Measurements from ENCODE around the gene STK24.
"Not testable (repeated sequence)": the region's sequence is repeated elsewhere in the genome, so short reads cannot be mapped to it uniquely, and the experiment has no call there.

Gene STK24

DNA sequence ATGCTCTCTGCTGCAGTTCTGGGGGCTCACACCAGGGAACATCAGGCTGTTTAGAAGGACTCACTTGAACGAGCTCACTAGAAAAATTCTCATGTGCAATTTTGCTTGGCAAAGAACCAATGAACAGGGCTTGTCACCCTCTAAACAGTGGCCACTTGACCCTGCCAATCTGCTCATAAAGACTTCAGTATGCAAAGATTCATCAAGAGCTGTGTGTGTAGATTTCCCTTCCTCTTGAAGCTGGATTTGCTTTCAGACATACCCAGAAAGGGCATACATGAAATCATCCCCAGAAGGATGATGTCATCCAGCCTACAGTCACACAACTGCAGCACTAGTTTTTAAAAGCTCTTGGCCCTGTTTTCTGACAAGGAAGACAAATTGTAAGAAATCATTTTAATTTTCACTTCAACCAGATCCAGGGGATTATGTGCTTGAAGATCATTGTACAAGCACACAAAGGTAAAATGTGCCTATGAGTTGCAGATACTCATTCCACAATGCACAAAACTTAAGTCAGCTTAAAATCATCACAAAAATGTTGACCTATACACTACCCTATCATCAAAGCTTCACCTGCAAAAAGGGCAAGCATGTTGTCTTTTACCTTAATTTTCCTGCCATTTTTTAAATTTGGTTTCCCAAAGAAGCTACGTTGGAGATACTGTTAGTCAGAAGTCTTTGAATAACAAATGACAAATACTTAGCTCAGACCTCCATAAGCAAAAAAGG lies 5.2 kb upstream of the STK24 start:
- DNase-seq, result no peak

DNA sequence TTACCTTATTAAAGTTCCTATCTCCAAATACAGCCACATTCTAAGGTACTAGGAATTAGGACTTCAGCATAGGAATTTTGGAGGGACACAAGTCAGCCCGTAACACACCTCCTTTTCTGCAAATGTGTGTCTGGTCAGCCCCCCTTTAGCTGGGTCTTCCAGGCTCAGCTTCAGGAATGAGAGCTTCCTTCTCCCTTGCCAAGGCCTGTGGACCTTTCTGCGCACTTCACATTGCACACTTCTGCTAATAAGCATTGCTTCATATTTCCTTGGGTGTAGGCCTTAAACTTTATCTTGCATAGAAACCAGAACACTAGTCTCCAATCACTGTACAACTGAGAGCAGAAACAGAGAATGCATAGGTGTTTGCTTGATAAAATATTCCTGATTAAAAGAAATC lies 4.5 kb upstream of the STK24 start:
- DNase-seq, result no peak

DNA sequence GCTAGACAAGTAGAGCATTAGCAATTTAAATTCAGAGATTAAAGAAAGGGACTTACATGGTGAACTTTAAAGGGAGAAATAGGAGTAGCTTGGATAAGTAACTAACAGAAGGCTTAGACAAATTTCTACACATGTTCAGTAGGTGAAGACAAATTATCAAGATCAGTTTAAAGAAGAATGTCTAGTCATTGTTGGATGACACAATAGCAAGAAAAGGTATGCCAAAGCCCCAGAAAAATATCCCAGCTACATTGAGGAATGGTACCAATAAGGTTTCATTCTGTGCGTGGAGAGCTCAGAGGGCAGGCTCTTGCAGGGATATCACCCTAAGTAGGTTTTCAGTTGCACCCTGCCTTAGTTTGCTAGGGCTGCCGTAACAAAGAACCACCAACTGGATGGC lies 3.5 kb upstream of the STK24 start:
- no peak for DNase-seq

DNA sequence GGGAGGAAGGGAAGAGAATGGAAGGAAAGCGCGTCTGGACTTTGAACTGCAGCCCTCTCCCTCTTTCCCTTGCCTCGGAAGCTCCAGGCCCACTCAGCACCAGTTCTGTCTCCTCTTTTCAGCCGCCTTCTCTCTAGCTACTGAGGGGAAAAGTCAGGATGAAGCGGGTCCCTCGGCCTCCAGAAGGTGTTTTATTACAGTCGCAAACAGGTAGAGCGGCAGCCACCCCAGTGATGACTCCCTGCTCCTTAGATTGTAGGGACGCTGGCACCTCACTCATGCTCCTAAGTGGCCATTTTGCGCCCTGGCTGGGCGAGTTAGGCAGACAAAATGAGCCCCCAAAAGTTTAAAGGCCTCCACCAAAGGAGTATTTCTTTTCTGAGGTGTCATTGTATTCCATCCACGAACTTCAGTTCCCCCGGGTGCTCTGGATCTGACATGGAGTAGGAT lies 954 bp upstream of the STK24 start:
- no peak for DNase-seq

DNA sequence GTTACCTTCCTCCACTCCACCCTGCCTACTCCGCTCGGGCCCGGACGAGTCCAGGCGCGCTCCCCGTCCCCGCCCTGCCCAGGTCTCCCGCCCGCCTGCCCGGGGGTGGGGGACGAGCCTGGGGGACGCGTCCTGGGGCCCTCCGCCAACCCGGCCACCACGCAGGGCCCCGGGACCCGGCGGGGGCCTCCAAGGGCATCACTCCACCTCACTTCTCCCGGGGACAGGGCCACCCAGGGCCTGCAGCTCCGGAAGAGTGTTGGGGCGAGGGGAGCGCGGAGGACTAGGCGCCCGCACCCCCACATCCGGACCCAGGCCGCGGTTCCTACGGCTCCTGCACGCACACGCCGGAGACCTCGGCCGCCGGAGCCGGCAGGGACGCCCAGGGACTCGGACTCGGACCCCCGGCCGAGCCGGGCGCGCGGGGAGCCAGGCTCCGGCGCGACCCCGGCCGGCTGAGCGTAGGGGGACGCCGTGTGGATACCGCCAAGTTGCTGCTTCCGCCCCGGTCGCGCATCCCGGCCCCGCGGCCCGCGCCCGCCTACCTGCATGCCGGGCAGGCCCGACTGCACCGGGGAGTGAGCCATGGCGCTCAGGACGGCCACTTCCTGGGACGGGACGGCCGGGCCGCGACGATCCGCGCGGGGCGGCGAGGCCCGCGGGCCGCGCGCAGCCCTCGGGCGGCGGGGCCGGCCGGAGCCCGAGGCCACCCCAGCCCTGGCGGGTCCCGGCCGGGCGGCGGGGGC lies 534 bp downstream of the STK24 start:
- peak; percentile 50 for DNase-seq

DNA sequence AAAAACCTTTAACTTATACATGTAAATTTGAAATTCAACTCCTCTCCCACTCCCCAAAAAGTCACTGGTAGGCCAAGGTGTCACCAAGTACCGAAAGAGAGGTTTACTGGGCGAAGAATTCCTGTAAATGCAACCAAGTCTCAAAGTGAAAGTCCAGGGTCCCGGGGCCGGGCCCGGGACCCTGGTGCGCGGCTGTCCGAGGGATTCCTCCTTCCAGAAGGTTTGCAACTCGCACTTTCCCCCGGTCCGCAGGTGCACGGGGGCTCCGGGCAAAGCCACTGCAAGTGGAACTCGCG lies 1.1 kb downstream of the STK24 start:
- DNase-seq, result no peak

DNA sequence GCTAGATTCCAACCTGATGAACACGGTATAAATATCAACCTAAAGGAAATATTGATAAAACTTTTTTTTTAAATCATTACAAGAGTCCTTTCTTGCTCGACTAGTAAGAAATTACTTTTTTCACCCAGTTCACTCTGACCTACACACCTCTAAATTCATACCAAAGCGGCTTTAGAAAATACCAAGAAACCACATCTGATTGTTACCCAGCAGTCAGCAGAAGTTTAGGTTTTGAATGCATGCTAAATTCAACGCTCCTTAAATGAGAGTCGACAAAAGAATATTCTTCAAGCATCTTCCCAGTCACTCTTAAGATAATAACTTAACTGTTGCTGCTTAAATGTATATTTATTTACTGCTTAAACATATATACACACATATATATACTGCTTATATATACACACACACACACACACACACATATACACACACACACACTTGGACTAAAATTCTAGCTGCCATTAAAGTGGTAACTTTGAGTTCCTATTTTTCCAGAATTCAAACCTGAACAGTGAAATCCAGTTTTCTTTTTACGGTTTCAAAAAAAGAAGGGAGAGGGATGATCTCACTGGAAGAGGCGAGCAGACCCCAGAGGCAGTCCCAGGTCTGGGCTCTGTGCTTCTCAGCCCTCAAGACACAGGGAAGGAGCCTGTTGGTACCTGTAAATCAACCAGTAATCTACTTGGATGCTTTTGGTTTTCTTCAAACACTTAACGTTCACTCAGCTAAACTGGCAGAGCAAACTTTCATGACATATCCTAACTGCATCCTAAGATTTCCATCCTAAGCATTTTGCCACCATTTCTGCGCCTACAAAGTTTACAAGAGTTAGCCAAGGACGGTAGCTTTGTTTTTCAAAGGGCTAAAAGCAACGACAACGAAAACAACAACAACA lies 1.7 kb downstream of the STK24 start:
- DNase-seq, result no peak

DNA sequence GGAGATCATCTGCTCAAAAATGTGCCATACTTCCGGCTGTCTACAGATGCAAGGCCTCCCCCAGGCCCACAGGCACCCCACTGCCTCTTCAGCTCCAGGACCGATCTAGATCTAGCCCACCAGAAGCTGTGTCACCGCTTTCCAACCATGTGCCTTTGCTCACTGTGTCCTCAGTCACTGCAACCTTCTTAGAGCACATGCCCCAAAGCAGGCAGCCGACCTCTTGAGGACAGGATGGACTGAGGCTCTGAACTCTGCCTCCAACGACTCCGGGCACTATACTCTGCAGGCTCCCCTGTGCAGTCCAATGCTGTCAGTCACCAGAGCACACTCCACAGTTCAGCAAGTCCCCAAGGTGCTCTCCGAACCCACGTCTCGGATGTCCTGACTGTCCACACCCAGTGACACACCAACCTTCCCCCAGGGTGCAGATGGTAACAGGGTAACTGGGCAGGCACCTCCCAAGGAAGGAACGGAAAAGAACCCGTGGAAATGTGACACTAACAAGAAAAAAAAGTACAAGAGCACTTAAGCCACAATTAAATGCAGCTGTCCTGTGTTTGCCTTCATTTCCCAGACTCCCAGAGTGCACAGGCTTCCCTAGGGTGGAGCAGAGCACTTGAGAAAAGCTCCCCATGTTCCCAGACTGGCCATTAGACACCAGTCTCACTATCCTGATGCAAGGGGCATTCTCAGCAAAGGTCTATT lies 4.8 kb downstream of the STK24 start:
- DNase-seq, result no peak

DNA sequence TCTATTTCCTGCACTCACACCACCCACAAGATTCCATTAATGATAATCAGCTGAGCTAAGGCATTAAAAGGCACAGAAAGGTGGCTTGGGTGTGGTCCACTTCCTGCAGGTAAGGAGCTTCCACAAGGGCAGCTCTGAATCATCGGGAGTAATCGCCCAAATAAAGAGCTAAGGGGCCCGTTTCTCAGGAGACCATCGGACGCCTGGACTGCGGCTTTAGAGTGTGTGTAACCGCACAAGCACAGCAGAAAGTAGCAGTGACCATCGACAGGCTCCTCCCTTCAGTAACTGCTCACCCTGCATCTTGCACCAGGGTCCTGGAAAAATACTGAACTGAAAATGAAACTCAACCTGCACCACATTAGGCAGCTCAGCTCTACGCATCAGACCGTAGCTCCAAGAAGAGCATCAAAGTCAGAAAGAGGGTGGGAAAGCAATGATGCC lies 6.0 kb downstream of the STK24 start:
- DNase-seq, result peak; percentile 77

DNA sequence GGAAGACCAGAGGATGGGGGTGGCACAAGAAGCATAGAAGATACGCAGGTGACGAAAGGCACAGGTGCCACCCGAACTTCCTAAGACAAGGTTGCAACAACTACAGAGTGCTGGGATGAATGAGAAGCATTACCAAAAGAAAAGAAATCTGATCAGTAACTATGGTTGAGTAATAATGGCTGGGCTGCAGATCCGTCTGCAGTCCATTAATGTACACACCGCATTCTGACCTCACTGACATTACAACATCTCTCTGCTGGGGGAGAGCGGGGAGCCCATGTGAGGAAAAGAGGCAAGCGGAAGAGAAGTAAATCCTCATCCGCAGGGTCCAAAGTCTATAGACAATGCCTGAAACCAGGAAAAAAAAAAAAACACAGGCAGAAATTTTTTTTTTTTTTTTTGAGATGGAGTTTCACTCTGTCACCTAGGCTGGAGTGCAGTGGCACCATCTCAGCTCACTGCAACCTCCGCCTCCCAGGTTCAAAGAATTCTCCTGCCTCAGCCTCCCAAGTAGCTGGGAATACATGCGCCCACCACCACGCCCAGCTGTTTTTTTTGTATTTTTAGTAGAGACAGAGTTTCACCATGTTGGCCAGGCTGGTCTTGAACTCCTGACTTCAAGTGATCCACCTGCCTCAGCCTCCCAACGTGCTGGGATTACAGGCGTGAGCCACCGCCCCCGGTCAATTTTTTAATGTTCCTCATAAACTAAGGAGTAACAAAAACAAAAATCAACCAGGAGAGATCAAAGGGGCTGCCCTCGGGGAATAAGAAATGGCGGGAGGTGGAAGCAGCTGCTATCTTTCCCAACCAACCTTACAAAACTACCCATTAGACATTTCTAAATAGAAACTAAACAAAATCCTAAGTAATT lies 7.2 kb downstream of the STK24 start:
- not testable (repeated sequence) for DNase-seq

DNA sequence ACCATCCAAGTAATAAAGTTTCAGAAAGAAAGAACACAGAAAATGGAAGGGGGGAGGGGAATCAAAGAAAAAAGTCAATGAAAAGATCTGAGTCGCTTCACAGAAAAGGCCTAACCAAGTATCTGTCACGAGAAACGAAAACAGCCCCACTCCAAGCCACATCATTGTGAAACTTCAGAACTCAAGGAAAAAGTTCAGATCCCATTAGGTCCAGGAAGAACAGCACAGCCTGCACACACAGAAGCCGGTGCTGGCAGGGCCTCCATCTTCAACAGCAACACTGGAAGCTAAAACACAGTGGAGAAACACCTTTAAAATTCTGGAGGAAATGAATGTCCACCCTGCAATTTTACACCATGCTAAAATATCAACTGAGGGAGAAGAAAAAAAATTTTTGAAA lies 8.0 kb downstream of the STK24 start:
- no peak for DNase-seq

DNA sequence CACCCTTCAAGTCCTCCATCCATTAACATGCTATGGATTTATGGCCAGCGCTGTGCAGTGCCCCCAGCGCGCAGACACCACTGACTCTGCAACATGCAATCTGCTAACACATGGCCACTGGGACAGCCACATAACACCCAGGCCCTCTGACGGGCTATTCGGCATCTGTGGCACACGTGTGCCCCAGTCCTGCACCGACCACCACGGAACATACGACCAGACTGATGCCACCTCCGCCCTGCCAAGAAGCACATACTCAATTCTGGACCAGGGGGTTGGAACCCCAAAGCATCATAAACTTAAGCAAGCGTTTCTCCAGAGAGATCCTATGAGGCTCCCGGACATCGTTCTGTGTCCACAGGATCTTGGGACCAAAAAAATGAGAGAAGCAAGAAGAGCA lies 9.8 kb downstream of the STK24 start:
- DNase-seq, result no peak

DNA sequence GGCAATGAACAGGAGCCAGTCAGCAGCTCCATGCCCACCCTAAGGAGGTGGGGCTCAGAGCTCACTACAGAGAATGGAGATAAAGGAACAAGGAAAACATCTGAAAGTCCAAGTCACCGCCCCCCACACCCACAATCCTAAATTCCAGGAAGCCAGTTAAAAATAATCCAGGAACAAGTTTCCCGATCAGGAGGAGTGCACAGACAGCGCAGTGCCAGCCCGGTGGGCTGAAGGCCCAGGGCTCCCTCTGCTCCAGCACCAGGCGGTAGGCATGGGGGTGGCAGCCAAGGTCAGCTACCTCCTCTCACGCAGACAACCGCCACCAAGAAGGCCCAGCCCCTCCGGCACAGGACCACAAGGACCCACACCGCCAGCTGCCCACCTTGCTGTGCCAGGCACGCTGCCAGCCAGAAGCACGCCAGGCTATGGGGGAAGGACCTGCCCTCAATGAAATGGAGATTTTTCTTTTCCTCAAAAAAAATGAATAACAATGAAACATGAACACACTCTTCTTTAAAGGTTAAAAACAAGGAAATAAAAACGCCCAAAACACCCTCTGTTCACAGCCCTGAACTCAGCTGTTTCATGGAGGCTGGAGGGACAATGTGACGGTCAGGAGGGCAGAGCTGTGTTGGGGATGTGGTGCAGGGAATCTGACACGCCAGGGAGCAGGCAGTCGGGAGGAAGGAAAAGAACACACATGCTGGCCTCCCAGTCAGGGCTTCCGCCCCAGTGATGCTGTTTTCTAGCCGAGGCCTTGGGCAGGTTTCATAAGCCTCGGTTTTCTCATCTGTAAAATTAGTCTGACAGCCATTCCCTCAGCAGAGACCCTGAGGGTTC lies 11.0 kb downstream of the STK24 start:
- DNase-seq, result no peak

DNA sequence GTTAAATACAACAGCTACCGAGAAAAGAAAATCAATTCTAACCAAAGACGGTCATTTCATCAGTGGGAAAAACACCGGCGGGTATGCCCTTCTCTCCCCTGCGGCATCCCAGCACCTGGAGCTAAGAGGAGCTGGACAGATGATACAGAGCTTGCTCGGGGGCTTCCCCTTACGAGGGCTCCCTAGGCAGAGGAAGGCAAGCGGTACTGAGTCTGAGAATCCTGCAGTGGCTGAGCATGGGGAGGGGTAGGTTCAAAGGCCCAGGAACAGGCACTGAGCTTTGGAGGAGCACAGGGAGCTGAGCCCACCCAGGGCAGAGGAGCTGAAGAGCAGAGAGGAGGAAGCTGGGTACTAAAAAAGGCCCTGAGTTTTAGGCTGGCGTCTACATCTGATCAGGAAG lies 12.7 kb downstream of the STK24 start:
- no peak for DNase-seq

DNA sequence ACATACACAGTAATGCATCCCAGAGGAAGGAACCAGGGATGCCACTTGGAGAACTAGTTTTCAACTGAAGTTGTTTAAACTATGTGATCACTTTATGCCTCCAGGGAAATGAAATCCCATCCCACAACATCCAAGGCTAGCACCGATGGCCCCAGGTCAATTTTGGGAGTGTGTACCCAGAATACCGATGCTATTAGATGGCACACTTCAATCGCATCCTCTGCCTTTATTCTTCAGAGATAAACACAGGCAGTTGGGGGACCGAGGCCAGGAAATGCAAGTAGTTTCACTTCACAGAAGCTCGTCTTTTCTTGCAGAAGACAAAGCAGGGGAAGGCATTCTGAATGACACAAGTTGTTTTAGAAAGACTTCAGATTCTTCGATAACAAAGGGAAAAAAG lies 13.8 kb downstream of the STK24 start:
- DNase-seq, result peak; percentile 65

DNA sequence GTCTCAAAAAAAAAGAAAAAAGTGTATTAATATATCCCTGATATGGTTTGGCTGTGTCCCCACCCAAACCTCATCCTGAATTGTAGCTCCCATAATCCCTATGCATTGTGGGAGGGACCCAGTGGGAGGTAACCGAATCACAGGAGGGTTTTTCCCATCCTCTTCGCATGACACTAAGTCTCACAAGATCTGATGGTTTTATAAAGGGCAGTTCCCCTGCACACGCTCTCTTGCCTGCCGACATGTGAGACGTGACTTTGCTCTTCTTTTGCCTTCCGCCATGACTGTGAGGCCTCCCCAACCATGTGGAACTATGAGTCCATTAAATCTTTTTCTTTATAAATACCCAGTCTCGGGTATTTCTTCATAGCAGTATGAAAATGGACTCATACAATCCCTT lies 17.7 kb downstream of the STK24 start:
- no peak for DNase-seq

DNA sequence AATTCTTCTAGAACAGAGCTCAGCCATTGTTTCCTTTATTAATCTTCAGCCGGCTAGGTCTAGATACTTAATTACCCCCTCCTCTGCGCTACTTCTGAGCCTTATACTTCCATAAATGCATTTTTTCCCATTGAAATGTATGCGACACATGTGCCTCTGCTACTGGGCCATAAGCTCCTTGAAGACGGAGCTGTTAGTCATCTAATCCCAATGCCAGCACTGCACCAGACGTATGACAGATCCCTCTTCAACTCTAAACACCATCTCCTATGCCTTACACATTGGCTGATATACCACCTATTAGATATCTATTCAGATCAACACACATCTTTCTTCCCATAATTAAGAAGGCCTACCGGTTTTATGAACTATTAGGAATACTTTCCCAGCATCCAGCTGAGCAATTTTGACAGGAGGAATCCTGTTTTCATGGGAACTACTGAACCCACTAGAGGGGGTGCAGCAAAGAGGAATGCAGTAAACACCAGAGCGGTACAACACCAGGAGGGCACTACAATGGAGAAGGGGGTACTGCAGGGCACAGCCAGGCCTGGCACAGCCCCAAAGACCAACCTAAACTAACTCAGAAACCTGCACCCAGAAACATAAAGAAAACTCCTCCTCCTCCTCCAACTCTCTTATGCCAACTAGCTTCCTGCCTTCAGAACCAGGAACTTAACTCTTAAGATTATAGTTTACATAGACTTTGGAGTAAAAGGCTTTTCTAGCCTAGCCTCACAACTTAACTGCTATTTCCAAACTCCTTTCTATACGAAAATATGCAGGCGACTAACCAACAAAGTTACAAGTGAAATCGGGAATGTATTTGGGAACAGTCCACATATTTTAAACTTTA lies 18.7 kb downstream of the STK24 start:
- DNase-seq, result no peak

DNA sequence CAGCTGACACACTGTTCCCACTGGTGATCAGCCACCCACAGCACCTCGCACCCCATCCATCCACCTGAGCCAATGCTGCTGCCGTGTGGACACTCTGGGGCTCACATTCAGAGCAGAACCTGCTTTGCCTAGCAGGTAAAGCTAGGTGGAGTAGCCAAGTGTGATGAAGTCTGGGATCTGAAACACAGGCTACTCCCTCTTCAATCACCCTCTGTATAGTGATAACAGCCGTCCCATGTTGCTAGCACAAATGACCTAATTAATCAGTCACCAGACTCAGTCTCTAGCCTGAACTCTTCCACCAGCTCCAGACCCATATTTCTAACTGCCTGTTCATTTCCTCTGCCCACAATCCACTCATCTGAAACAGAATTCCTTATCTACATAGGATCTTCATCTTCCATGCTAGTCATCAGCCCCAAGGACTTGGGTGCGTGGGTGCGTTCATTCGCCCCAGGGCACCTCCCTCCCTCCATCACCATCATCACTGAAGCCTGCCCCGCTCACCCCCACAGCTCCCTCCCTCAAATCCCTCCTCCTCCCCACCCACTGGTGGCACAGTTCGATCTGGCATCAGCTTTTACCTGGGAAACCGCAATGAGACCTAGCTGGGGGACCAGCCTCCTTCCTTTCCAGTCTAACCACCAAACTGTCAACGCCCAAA lies 19.8 kb downstream of the STK24 start:
- no peak for DNase-seq

DNA sequence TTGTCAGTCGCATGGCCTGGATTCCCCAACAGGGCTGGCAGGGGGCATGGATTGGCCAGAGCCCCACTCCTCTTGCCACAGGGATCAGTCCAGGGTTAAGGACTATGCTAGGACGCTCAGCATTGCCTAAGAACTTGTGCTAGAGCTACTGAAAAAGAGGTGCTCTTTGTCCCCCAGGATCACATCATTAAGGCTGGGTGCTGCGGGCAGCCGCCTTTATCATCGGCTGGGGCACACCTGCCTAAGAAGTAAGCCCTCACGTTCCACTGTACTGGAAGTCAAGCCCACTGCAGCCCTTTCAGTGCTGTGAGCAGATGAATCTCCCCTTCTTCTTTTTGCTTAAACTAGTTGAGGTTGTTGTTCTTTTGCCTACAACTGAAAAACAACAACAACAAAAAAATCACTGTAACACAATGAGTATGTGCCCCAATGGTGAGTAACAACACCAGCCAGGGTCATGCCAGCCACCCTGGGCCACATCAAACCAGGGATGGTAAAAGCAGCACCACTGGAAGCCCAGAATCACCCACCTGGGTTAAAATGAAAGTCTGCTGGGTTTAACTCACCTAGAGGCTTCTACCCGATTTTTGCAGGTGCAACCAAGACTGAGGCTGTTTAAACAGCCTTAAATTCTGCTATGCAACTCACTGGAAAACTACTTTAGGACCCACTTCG lies 20.6 kb downstream of the STK24 start:
- no peak for DNase-seq
